Stromal cell of bone marrow (primary cell): Measurements from ENCODE around the gene NR2C1.

Experiments
- DNase-seq: peaks from one replicate; pipeline ENCODE4 v3.0.0-alpha.2; 2012; ENCODE audit warnings: low read depth

The NR2C1 gene

DNA sequence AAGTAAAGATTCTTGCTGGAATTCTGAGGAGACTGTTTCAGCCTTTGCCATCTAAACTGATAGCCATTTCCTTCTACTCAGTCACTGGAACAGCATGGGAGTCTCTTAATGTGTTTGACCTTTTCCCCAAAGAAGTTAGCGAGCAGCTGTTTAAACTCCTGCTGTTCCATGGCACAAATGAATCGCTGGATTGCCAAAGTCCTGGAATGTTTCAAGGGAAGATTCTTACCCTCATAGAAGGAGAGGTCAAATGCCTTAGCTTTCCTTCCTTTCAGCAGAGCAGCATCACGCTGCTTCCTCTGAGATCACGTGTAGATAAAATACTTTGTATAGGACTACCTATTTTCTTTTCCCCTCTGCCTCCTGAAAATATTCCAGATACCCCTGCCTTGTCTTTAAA is 10.5 kb upstream of the NR2C1 start:
- DNase-seq: peak; percentile 38

DNA sequence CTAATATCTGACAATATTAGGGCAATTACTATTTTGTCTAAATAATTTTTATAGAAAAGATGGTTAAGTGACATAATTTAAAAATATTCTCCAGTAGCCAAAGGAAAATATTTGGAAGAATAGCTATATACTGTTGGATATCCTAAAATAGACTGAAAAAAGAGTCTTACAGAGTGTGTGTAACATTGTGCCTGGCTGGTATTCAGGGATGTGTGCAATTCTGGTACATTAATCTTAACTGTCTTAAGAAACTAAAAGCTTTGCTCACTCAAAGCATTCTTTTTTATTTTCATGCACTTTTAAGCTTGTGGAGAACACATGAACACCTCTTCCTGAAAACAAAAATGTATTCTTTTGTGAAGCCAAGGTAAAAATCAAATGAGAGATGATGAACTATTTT is 10.1 kb upstream of the NR2C1 start:
- no peak for DNase-seq

DNA sequence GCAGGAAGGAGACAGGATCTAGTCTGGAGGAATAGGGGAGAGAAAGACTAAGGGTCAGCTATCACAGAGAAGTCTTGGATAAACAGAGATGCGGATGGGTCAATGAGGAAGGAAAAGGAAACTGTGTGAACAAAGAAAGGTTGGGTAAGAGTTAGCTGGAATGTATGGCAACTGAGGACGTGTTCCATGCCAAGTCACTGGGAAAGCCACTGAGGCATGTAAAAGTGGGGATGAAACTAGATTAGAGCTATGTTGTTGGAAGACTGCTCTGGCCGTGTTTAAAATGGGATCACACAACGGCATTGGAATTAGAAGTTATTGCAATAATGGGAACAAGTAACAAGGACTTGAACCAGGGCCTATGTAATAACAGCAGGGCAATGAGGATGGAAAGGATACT is 3.9 kb upstream of the NR2C1 start:
- no peak for DNase-seq

DNA sequence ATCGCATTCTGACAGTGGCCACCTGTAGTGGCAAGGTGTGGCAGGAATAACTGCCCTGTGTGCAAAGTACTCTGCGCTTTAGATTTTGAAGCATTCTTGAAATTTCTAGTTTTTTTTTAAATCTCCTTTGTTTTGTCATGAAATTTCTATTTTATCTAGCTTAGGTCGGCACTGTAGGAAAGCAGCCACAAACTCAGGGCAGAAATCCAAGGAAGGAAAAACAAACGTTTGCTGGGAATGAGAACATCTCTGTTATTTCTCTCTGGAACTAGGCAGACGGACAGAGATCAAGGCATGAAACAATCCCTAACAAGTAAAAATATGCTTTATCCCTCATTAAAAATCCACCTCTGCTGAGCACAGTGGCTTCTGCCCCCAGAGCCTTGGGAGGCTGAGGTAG is 1.3 kb upstream of the NR2C1 start:
- no peak for DNase-seq

DNA sequence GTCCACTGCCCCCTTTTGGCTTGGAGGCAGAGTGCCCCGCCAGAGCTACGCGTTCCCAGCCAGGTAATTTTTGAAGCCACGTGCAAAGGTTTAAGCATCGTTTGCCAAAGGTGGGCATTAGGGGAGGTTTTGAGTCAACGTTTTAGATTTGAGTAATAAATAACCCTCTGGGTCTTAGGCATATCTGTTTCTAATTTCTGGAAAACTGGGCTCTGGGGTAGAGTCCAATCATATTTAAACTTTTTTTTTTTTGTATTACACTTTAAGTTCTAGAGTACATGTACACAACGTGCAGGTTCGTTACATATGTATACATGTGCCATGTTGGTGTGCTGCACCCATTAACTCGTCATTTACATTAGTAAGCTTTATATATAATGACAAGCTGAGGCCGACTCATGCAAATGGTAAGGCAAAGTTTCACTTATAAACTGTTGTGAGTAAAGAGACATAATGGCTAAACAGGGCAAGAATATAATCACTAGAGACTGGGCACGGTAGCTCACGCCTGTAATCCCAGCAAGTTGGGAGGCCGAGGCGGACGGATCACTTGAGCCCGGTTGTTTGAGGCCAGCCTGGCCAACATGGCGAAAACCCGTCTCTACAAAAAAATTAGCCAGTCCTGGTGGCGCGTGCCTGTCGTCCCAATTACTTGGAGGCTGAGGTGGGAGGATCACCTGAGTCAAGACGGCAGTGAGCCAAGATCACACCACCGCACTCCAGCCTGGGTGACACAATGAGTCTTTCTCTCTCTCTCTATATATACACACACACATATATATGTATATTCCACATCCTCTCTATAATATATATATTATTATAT is 491 bp upstream of the NR2C1 start:
- DNase-seq: no peak

DNA sequence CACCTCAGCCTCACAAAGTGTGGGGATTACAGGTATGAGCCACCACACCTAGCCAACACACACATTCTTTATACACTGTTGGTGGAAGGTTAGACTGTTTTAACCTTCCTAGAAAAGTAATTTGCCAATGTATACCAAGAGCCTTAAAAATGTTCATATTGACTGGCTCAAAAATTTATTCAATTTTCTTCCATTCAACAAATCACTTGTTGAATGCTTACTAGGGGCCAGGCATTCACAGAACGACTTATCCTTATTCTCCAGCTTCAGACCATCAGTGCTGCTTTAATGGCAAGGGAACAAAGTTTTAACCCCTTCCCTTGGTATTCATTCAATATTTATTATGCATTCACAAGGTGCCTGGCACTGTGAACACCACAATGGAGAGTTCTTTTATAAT is 3.0 kb downstream of the NR2C1 start:
- no peak for DNase-seq

DNA sequence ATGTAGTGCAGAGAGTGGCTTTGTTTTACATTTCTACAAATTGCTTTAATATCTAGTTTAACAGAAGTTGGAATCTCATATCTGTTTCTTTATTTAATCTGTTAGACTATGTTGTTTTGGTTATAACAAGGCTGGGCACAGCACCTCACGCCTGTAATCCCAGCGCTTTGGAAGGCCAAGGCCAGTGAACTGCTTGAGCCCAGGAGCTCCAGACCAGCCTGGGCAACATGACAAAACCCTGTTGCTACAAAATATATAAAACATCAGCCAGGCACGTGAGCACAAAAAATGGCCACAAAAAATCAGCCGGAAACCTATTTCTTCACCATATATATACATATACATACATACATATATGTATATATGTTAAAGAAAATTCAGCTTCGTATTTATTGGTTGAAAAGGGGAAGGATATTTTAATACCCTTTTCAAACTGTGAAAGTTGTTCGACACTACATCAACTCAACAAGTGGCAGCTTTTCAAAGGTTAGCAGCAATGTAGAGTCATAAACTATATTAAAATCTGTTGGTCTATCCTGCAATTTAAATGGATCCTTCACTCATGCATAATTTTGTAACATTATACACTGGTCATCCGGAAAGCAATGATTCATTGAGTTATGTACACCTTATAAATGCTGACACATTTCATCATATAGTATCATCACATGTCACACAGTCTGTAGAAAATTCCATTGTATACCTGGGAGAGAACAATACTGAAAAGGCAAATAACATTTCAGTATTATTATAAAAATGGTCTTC is 7.1 kb downstream of the NR2C1 start:
- no peak for DNase-seq

DNA sequence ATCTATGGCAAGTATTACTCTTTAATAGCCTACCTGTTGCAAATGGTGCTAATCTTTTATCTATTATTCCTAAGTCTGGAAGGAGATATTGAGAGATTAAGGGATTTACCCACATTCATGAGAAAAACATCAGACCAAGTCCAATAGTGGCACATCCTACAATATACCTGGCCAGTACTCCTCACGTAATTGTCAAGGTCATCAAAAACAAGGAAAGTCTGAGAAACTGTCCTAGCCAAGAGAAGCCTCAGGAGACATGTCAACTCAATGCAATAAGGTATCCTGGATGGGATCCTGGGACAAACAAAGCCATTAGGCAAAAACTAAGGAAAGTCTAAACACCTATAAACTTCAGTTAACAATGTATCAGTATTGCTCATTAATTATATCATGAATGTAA is 12.5 kb downstream of the NR2C1 start:
- DNase-seq: no peak

DNA sequence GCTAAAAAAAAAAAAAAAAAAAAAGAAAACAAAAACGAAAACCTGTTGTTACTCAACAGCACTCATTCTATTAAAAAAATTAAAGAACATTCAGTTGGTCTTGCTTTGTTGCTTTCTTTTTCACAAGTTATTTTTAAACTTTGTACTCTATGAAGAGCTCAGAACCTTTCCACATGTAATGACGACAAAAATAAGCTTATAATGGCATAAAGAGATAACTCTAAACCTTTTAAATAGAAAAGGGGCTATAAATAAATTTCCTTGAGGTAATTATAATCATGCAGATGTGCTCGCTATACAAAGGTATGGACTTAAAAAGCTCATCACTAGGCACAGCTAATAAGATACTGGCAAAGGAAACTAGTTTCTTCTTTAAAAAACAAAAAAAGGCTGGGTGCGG is 13.4 kb downstream of the NR2C1 start:
- DNase-seq: no peak

DNA sequence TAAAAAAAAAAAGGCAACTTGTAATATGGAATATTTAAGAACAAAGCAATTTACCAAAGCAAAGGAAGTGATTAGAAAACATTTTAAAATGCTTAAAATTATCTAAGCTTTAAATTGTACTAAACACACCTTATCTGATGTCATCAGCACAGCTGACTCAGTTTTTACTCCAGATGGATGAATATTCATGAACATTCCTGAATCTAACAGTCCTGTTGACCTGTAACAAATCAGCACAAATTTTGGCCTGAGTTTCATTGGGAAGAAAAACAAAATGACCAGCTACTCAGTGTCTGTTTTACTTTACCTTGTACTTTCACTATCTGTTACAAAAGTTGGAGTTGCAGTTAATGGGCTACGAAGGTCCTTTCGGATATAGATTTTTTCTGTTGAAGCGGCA is 16.0 kb downstream of the NR2C1 start:
- no peak for DNase-seq

DNA sequence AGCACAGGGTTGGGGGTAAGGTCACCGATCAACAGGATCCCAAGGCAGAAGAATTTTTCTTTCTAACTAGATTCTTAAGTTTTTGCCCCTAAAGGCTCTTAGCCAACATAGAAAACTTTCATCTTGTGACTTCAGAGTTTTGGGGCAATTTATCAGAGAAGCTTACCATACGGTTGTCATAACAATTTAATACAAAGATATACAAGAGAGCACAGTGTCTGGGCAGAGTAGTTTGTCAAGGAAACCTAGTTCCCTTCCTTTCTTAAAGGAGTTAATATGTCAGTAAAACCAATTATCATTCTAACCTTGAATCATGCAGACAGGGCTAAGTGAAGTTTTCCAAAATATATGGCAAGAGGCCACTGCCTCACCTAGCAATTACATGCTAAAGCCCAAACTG is 18.4 kb downstream of the NR2C1 start:
- DNase-seq: no peak

DNA sequence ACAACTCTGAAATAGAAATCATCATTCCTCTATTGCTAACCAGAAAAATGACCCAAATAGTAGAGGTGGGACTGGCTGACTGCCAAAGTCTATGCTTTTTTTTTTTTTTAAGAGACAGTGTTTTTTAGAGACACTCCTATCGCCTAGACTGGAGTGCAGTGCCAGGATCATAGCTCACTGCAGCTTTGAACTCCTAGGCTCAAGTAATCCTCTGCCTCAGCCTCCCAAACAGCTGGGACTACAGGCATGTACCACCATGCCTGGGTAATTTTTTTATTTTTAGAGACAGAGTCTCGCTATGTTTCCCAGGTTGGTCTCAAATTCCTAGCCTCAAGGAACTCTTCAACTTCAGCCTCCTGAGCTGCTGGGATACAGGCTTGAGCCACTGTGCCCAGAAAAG is 19.2 kb downstream of the NR2C1 start:
- DNase-seq: no peak

DNA sequence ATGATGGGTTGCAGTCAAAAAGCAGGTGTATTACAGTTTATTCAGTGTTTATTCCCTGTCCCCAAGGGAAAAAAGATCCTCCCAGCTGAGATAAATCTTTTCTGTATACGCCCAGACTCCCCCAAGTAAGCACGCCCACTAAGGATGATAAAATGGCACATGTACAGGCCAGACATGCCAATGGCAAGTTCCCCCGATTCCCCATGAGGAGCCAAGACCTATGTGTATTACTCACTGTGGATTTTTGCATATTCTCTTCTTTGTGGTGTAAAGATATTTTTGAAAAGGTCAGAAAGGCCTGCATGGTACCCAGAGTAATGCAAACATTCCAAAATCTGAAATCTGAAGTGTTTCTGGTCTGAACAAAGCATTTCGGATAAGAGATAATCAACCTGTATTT is 22.2 kb downstream of the NR2C1 start:
- no peak for DNase-seq

DNA sequence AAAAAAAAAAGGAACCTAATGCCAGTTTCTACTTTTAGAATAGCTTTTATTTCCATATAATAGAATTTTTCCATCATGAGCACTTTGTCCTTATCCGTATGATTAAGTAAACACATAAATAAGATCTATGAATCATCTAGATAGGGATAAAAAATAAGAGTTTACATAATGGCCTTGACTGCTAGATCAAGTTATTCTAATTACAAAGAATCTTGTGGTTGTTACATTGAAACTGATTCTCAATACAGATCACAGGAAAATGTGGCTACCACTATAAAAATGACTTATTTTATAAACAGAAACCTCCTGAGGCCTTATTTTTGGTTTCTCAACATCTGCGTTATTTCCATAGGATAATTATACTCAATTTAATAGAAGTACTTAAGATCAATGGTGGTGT is 35.5 kb downstream of the NR2C1 start:
- no peak for DNase-seq

DNA sequence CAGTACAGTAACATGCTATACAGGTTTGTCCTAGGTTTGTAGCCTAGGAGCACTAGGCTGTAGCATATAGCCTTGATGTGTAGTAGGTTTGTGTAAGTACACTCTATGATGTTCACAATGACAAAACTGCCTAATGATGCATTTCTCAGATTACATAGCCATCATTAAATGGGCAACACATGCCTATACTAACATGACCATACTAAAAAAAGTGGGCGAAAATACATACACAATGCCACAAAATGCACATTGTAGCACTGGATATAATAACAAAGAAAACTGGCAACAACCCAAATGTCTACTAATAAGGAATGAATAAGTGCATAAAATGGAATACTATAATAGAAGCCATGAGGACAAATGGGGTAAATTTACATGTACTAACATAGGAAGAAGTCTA is 38.7 kb downstream of the NR2C1 start:
- no peak for DNase-seq

DNA sequence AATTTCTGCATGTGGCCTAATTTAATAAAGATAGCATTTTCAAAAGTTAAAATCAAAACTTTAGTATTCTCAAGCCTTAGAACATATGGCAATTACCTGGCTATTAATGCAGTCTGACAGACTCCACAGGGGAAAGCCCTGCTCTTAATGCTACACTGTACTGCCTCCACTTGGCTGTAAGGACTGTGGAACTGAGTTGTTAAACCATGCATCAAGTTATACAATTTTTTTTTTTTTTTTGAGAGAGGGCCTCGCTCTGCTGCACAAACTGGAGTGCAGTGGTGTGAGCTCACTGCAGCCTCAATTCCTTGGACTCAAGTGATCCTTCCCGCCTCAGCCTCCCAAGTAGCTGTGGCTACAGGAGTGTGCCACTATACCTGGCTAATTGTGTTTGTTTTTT is 50.9 kb downstream of the NR2C1 start:
- no peak for DNase-seq

DNA sequence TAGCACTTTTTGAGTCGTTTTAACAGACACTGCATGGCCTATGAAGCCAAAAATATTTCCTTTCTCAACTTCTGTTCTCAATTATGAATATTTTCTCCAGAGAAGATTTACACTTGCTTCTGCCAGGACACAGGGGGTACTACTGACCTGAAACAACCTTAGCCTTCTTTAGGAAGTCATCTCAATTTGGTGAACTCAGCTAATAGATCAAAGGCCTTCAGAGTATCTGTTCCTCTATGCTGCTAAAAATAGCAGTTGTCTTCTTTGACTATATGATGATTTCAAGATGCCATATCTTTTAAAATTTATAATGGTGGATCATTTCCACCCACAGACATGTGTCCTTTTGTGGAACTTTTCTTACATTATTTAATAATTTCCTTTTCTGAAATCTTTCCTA is 55.9 kb downstream of the NR2C1 start:
- DNase-seq: no peak

DNA sequence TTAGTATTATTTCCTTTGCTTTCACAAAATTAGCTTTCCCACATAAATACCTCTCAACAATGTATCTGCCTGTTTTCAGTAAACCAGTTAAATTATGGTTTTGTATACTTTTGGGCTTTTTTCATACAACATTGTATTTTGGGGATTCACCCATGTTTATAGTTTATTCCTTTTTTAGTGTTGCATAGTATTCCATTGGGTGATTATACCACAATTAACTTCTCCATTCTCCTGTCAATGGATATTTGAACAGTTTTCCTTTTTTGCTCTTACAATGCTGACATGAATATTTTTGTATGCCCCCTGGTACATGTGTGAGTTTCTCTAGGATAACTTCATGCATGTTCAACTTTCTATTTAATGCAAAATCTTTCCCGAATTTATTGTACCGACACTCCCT is 57.3 kb downstream of the NR2C1 start:
- no peak for DNase-seq

DNA sequence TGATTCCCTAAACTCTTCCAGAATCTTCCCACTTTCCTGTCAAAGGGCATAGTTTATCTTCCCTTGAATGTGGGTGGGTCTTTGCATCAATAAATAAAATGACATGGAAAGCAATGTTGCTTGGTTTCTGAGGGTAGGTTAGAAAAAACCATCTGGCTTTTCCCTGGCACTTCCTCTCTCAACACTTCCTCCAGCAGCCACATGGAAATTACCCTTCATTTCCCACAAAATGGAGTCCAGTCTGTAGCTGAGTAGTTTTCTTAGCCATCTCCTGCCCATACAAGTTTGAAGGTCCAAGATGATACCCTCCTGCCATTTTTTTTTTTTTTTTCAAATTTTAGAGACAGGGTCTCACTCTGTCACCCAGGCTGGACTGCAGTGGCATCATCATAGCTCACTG is 58.9 kb downstream of the NR2C1 start:
- DNase-seq: no peak

DNA sequence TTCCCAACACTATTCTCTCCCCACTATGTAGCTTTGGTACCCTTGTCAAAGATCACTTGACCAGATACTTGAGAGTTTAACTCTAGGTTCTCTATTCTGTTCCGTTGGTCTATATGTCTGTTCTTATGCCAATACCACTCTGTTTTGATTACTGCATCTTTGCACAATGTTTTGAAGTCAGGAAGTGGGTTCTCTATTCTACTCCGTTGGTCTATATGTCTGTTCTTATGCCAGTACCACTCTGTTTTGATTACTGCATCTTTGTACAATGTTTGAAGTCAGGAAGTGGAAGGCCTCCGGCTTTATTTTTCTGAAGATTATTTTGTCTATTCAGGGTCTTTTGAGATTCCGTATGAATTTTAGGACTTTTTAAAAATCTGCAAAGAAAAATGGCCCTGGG is 67.2 kb downstream of the NR2C1 start:
- DNase-seq: no peak

DNA sequence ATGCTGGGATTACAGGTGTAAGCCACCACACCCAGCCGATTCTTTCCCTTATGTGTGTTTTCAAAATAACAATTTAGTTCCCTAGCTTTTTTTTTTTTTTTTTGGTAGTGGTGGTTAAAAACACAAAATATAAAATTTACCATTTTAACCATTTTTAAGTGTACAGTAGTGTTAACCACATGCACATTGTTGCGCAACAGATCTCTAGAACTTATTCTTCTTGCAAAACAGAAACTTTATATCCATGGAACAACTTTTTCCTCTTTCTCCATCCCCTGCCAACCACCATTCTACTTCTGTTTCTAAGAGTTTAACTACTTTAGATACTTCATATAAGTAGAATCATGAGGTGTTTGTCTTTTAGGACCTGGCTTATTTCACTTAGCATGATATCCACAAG is 68.8 kb downstream of the NR2C1 start:
- DNase-seq: peak; percentile 28

DNA sequence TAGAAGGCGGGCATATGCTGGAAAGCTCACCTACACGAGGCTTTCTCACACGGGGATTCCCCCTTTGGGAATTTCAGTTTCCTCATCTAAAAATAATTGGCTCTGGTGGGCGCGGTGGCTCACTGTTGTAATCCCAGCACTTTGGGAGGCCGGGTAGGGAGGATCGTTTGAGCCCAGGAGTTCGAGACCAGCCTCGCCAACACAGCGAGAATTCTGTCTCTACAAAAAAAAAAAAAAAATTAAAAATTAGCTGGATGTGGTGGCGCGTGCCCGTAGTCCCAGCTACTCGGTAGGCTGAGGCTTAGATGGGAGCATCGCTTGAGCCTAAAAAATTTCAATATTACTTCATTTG is 69.5 kb downstream of the NR2C1 start:
- no peak for DNase-seq

DNA sequence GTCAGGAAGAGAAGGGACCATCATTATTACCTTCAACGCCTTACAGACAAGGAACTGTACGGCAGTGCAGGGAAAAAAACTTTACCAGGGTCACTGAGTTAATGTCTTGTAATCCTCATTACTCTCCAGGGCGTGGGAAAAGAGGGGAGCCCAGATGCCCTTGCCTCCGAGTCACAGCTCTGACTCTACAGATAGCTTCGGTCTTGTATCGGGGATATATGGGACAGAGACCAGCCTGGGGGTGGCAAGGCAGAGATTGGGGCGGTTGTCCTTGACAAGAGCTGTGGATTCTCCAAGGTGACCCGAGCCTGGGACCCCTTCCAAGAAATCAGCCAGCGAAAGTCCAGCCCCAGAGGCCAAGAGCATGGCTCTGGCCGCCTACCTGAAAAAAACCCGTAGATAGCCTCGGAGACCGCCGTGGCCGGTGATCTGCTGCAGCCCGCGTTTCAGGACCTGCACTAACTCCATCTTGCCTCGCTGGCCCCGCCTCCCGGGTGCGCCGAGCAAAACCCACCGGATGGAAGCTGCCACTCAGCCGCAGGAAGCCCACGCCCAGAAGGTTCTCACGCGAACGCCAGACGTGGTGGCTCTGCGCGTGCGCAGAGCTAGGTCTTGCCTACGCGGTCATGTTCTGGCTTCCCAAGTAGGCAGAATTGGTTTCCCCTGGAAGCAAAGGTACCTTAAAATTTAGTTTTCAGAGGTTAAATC is 70.1 kb downstream of the NR2C1 start, which contains the start of gene NDUFA12:
NDUFA12 (minus strand) TSS at position 485 of the 708 bp plus-strand sequence; CDS start at position 468, 17 bp downstream.
- peak; percentile 92 for DNase-seq
